ENCODE results near the gene DELE1.
A peak's percentile ranks its signal among the peaks of the same experiment; 100 is the strongest.

DELE1 gene

DNA sequence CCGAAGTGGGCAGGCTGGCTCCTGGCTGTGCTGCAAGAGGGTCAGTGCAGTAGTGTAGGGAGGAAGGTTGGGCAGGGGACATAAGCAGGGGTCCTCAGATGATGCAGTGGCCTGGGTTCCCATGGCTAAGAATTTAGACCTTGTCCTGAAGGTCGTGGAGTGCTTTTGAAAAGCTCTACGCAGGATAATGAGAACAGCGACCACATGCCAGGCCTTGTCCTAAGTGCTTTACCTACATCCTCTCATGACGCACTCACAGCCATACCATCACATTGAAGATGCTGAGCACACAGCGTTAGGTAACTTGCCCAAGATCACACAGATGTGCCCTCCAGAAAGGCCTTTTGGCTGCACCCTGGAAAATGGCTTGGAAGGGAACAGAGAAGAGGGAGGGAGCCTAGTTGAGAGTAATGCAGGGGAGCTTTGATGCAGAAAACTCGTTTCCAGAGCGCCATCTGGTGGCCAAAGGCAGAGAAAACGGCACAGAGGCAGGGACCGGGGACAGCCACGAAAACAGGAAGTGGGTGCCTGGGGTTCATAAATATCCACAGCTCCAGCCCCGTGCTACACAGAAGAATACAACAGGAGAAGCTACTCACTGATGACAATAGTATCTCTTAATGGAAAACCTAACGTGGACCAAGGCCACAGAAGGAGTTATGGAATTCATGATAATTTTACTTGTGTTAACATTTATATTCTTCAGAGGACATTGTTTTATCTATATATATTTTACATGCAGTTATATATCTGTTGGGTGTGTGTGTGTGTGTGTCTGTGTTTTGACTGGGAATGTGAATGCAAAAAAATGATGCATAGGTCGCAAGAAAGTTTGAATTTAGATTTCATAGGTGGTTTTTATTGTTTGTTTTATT is 37.0 kb downstream of the DELE1 start:
- TF ChIP-seq, protein P1, sequence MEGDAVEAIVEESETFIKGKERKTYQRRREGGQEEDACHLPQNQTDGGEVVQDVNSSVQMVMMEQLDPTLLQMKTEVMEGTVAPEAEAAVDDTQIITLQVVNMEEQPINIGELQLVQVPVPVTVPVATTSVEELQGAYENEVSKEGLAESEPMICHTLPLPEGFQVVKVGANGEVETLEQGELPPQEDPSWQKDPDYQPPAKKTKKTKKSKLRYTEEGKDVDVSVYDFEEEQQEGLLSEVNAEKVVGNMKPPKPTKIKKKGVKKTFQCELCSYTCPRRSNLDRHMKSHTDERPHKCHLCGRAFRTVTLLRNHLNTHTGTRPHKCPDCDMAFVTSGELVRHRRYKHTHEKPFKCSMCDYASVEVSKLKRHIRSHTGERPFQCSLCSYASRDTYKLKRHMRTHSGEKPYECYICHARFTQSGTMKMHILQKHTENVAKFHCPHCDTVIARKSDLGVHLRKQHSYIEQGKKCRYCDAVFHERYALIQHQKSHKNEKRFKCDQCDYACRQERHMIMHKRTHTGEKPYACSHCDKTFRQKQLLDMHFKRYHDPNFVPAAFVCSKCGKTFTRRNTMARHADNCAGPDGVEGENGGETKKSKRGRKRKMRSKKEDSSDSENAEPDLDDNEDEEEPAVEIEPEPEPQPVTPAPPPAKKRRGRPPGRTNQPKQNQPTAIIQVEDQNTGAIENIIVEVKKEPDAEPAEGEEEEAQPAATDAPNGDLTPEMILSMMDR (conservative IDR thresholded peaks at IDR 0.05): peak; percentile 85
- H3K27ac ChIP-seq: peak overlapping the region; percentile 33; the same call in 1 of the 2 replicates

DNA sequence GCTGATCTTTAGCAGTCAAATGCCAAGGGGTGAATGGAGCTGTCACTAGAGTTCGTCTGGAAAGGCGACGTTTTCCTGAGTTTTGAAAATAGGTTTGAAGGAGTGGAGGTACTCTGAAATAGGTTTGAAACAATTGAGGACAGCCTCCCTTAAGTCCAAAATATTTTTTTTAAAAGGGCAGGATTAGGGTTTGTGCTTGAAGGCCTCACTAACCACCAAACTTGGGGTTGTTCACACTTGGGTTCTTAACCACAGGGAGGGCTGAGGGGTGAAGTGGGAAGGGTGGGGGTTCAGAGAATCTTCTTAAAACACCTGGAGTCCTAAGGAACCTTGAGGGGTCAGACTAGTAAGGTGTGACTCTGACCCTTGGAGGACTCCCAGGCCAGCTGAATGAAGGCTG is 37.8 kb downstream of the DELE1 start:
- peak overlapping the region; percentile 33; the same call in 1 of the 2 replicates for H3K27ac ChIP-seq
- TF ChIP-seq, protein P1 (conservative IDR thresholded peaks at IDR 0.05): no peak

DNA sequence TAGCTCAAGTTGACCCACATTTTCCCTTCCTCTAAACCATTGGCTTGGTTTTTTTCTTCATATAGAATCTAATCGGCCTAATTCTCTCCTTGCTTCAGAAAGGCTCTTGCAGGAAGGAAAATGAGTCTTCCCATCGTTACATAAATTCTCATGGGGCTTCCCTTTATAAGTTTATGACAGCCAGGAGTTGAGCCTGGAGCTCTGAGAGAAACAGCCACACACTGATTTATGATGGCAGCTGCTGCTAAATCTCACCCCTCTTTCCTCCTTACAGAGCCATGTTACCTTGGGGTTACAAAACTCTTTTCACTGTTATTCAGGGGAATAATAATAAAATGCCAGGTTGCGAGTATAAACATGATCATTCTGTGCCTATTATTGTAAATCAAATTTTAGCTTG is 40.0 kb downstream of the DELE1 start:
- H3K27ac ChIP-seq: no peak overlapping the region
- TF ChIP-seq, protein P1 (conservative IDR thresholded peaks at IDR 0.05): no peak

DNA sequence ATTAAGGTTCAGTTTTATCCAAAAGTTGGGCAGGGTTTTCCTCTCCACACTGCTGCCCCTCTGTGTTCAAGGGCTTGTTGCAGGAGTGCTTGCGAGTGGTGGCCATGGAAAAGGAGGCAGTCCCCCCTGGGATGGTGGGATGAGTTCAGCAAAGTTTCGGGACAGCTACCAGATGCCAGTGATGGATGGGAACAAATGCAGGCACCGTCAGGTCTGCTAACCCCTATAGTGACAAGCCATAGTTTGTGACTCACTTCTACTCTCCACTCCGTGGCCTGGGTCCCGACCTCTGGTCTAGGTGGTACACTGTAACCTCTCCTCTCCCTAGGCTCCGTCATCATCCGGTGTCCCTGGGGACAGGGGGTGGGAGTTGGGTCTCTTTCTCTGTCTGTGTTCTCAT is 41.4 kb downstream of the DELE1 start:
- H3K27ac ChIP-seq: no peak overlapping the region
- TF ChIP-seq, protein P1 (conservative IDR thresholded peaks at IDR 0.05): no peak

DNA sequence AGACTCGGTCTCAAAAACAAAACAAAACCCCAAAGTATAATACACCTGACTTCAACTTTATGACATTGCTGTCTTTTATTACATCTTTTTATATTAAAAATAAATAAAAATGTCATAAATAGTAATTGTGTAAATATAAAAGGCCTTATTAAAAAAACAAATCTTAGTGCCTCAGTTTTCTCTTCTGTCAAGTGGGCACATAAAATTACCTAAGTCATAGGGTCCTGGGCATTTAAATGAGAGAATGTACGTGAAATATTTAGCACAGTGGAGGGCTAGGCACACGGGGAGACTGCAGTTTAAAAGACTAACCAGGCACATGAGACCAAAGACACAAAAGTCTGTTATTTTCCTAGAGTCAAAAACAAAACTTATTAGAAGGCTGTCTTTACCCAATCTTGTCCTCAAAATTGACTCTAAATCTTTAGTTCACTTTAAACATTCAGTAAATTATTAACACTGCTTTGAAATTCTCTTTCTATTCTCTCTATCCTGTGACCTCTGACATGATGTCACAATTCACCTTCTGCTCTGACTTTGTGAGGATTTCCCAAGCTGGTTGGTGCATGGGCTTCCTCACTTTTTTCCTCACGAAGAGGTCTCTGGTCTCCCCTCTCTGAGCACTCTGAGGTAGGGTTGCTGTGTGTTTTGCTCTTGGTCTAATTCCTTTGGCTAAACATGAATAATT is 42.7 kb downstream of the DELE1 start:
- TF ChIP-seq, protein P1 (conservative IDR thresholded peaks at IDR 0.05): no peak
- no peak overlapping the region for H3K27ac ChIP-seq

DNA sequence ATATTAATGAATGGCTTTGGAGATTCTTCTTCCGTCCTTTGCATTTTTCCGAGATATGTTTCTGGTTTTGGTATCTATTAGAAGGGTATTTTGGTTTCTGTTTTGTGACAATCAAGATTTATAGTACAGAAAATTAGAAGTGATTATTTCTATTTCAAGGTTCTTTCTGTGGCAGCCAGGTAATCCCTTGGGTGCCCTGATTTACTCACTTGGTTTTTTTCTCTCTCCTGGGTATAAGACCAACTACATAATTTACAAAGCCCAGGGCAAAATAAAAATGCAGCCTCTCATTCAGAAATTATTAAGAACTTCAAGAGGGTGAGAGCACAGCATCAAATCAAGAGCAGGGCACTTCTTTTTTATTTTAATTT is 43.3 kb downstream of the DELE1 start:
- no peak overlapping the region for H3K27ac ChIP-seq
- TF ChIP-seq, protein P1 (conservative IDR thresholded peaks at IDR 0.05): no peak

DNA sequence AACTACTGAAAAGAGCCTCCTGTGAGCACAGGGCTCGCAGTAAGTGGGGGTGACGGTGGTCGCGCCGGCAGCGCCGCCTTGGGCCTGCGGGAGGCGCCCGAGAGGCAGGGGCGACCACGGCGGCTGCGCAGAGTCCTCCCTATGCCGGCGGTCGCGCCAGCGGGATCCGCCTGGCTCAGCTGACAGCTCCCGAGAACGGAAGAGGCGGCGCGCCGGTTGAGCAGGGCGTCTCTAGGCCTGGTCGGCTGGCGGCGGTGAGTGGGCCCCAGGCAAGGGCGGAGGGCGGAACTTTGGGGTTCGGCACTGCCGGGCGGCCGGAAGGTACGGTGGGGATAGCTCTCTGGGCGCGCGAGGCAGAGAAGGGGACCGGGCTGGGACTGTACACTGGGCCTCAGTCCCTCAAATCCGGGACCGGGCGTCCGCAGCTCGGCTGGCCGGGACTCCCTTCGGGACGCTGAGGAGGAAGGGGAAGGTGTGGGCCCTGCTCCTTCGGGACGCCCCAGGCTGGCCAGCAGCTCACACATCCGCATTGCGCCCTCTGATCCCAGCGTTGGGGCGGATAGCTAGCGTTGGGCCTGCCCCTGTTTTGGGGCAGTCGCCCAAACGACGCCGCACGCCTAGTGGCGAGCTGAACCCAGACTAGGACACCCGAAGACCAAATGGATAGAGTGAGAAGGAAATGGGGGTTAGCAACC is 45.4 kb downstream of the DELE1 start, which contains the start of gene RNF14:
Gene RNF14, plus strand, starts transcription at position 192 of the 695 bp plus-strand sequence. CDS start 4,484 bp downstream, outside the sequence.
- H3K27ac ChIP-seq: peak within 1 kb of the TSS; percentile 90
- TF ChIP-seq, protein P1 (conservative IDR thresholded peaks at IDR 0.05): peak; percentile 96

Data from VCaP (cell line).